GM04504 (cell line): ENCODE results near the gene SCYGR1.
"Not testable (repeated sequence)": the region's sequence is repeated elsewhere in the genome, so short reads cannot be mapped to it uniquely, and the experiment has no call there.

Experiments used
- DNase-seq: peaks from one replicate; pipeline ENCODE4 v3.0.0-alpha.2; 2012; ENCODE audit warnings: low read depth

The SCYGR1 gene

DNA sequence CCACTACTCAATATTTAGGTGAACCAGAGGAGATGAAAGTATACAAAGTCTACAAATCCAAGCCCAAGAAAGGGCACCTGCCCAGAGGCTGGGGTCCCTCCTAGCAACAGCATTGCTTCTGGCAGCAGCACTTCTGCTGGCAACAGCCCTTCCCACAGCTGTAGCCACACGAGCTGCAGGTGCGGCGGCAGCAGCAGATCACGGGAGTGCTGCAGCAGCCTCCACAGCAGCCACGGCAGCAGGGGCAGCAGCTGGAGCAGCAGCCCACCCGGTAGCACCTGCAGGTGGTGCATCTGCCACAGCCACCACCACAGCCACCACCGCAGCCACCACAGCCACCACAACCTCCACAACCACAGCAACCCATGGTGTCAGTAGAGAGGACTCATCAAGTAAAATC is at the start of gene SCYGR1:
SCYGR1 (minus strand) TSS at position 367 of the 400 bp plus-strand sequence; CDS start at position 367, 0 bp downstream.
- DNase-seq = not testable (repeated sequence)

GRCh38 chr2:227436436-227437174 is 48.9 kb upstream of the SCYGR1 start:
- DNase-seq = no peak

DNA sequence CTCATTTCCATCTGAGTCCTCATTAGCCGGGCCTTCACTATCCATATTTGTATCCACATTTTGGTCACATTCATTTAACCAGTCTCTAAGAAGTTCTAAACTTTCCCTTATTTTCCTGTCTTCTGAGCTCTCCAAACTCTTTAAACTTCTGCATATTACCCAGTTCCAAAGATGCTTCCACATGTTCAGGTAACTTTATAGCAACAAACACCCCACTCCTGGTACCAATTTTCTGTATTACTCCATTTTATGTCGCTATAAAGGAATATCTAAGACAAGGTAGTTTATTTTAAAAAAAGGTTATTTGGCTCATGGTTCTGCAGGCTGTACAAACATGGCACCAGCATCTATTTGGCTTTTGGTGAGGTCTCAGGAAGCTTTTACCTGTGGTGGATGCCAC is 45.4 kb upstream of the SCYGR1 start:
- DNase-seq = no peak

DNA sequence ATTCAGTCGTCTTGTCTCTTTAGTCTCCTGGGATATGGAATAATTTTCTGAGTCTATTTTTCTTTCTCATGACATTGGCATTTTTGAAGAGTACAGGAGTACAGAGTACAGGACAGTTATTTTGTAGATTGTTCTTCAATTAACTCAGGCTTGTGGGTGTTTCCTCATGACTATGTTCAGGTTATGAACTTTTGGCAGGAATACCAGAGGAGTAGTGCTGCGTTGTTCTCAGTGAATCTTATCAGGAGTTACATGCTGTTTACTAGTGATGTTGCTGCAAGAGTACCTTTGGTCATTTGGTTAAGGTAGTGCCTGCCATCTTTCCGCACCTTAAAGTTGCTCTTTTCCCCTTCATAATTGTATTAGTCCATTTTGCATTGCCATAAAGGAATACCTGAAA is 42.9 kb upstream of the SCYGR1 start:
- no peak for DNase-seq

- DNase-seq = no peak
Measured at GRCh38 chr2:227428731-227429285, 41.1 kb upstream of the SCYGR1 start.

- no peak for DNase-seq
Measured at GRCh38 chr2:227423656-227424499, 36.1 kb upstream of the SCYGR1 start.

DNA sequence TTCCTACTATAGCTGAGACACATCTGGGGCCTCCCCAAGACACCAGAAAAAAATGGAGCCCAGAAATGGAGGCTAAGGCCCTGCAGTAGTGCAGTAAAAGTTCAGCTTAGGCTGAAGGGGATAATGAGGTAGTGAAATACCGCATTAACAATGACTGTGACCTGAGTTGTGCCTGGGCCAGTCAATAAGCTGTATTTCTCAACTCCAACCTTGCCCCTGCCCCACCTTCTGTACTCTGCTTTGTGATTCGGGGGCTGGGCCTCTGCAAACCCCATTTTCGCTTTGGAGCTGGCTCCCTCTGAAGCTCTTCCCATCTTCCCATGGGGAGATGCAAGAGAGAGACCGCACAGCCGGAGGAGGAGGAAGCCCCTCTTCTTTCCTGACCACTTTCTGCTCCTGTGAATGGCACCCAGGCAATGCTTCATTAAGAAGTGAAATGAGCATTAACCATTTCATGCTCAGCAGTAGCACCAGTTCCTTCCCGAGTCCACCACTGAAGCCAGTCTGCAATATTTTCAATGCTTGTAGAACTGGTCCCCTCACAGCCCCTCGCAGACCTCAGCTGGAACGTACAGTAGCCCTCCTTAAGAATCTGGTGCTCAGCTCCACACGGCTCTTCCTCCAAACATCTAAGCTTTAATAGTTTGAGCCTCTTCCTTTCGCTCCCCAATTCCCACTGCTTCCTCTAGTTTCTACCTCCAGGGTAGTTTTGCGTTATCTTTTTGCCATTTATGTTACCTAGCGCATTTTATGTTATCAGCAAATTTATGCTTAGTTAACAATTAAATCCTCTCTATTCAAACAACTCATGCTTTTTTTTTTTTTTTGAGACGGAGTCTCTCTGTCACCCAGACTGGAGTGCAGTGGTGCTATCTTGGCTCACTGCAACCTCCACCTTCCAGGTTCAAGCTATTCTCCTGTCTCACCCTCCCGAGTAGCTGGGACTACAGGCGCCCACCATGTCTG is 32.6 kb upstream of the SCYGR1 start:
- DNase-seq = no peak

- no peak for DNase-seq
Measured at GRCh38 chr2:227416701-227417100, 29.0 kb upstream of the SCYGR1 start.

- DNase-seq = peak; percentile 10
Measured at GRCh38 chr2:227415538-227416424, 28.0 kb upstream of the SCYGR1 start.

- DNase-seq = peak; percentile 15
Measured at GRCh38 chr2:227414846-227415245, 27.1 kb upstream of the SCYGR1 start.

GRCh38 chr2:227413371-227413770 is 25.6 kb upstream of the SCYGR1 start:
- no peak for DNase-seq

GRCh38 chr2:227412877-227413276 is 25.1 kb upstream of the SCYGR1 start:
- no peak for DNase-seq

- no peak for DNase-seq
Measured at GRCh38 chr2:227411990-227412350, 24.2 kb upstream of the SCYGR1 start.

- DNase-seq = no peak
Measured at GRCh38 chr2:227411320-227411989, 23.7 kb upstream of the SCYGR1 start.

DNA sequence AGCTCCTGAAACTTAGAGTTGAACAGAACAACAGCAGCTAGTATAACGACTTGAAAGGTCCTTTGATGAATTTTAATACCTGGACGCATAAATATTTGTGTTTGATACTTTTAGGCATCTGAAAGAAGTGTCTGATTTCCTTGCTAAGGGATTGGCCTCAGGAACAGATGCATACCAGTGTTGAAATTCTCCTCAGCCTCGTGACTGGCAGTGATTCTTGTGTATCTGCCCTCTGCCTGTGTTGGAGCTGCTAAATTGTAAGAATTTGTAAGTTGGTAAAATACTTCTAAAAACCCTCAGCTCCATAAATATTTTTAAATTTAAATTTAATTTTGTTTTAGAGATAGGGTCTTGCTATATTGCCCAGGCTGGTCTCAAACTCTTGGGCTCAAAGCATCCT is 22.4 kb upstream of the SCYGR1 start:
- no peak for DNase-seq

- DNase-seq = no peak
Measured at GRCh38 chr2:227407591-227408151, 19.9 kb upstream of the SCYGR1 start.

- DNase-seq = peak; percentile 95
Measured at GRCh38 chr2:227406177-227407031, 18.7 kb upstream of the SCYGR1 start.

DNA sequence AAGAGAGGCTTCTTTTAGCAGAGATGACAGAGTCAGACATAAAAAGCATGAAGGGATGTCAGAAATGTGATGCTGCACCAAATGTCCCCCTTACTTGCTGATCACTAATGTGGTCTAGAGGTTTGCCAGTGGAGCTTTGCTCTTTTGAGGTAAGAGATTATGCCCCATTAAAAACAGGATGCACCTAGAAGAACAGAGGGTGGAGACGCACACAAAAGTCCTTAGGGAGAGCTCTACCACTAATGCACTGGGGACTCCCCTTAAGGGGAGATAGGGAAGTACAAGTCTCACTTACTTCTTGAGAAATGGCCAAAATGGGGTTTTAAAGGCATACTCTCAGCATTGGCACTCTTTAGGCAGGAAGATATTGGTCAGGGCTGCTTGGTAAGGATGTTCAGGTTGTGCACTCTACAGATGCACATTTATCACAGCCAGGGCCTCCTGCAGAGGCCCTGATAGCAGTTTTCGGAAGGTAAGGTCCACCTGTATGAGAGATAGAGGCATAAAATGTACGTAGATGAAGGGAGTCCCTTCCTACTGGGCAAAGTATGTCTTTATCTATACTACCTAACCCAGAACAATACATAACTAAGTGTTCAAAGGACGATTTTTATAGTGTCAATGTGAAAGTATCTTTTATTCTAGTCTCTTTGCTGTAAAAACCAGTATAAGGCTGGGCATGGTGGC is 17.0 kb upstream of the SCYGR1 start:
- no peak for DNase-seq
